ENCODE results near the gene ZMYM2.

- no peak for TF ChIP-seq CTCF (conservative IDR thresholded peaks at IDR 0.05; ENCODE audit: low read length)
- no peak for TF ChIP-seq EZH2phosphoT487 (IDR thresholded peaks at IDR 0.05; ENCODE audit: borderline replicate concordance, low read depth, low read length)
These were observed 43.1 kb downstream of the ZMYM2 start for GRCh38 chr13:20001366-20002190.
